WTC11 (cell line): ENCODE data around the gene NCBP2. TPM values are rescaled to one million over a fixed set of nuclear protein-coding genes. Genes with fewer than 3 reads are reported as not detected.

Experiments
- CREM ChIP-seq: sonication (generic); formaldehyde crosslinking; IDR thresholded peaks from 2 replicates; pipeline ENCODE4 v1.8.1; 2022; ENCODE audit warnings: mild to moderate bottlenecking, missing genetic modification reagents, moderate library complexity
- FOXK1 ChIP-seq: sonication (generic); formaldehyde crosslinking; IDR thresholded peaks from 2 replicates; pipeline ENCODE4 v1.8.0; 2022; ENCODE audit warnings: mild to moderate bottlenecking, moderate library complexity, missing genetic modification reagents
- FOXP1 ChIP-seq: sonication (generic); formaldehyde crosslinking; IDR thresholded peaks from 2 replicates; pipeline ENCODE4 v1.8.0; 2022; ENCODE audit warnings: missing genetic modification reagents, mild to moderate bottlenecking, moderate library complexity, borderline replicate concordance
- STAT6 ChIP-seq: sonication (generic); formaldehyde crosslinking; conservative IDR thresholded peaks from 2 replicates; pipeline ENCODE4 v1.8.1; 2023; ENCODE audit warnings: mild to moderate bottlenecking, low read depth, missing genetic modification reagents, moderate library complexity
- TCF7 ChIP-seq: sonication (generic); formaldehyde crosslinking; IDR thresholded peaks from 2 replicates; pipeline ENCODE4 v1.8.0; 2022; ENCODE audit warnings: mild to moderate bottlenecking, low read depth, missing genetic modification reagents, moderate library complexity
- ZBTB43 ChIP-seq: sonication (generic); formaldehyde crosslinking; IDR thresholded peaks from 2 replicates; pipeline ENCODE4 v1.8.1; 2023; ENCODE audit warnings: mild to moderate bottlenecking, missing genetic modification reagents
- ZMAT4 ChIP-seq: fragments of 250-450 bp; sonication (Bioruptor Pico); IDR thresholded peaks from 2 replicates; pipeline ENCODE4 v1.9.0; 2021; ENCODE audit warnings: mild to moderate bottlenecking
- ZNF121 ChIP-seq: sonication (generic); formaldehyde crosslinking; IDR thresholded peaks from 2 replicates; pipeline ENCODE4 v1.8.0; 2023; ENCODE audit warnings: missing genetic modification reagents
- ZNF281 ChIP-seq: sonication (generic); formaldehyde crosslinking; IDR thresholded peaks from 2 replicates; pipeline ENCODE4 v1.8.0; 2023; ENCODE audit warnings: mild to moderate bottlenecking, missing genetic modification reagents
- ZNF317 ChIP-seq: sonication (generic); formaldehyde crosslinking; IDR thresholded peaks from 2 replicates; pipeline ENCODE4 v1.8.1; 2023; ENCODE audit warnings: low read depth, mild to moderate bottlenecking, moderate library complexity, missing genetic modification reagents, borderline replicate concordance
- total RNA-seq: library from RNA; stranded (reverse); gene quantifications from 3 replicates; pipeline ENCODE4 v1.2.3, GENCODE V29; 2021

NCBP2 gene
- total RNA-seq, 1 experiment from 2014 or later: 96.9 TPM

- TF ChIP-seq STAT6 (CRISPR knock-in tag) (no peak), ZMAT4 (no peak), CREM (CRISPR knock-in tag) (no peak), ZBTB43 (CRISPR knock-in tag) (no peak), FOXP1 (CRISPR knock-in tag) (no peak), TCF7 (CRISPR knock-in tag) (no peak), ZNF121 (CRISPR knock-in tag) (no peak), FOXK1 (no peak), ZNF281 (CRISPR knock-in tag) (no peak), ZNF317 (CRISPR knock-in tag) (no peak)
Observed at GRCh38 chr3:196886144-196886543, 56.2 kb downstream of the NCBP2 start (continued).

Other genes with a start within 250 kb of the NCBP2 start
- gene CEP19, start 230.3 kb downstream of the NCBP2 start, total RNA-seq: 1.4 to 1.5 TPM (median 1.4 TPM) in 3 replicates
- 12.8 to 16.6 TPM (median 16.5 TPM) in 3 replicates for gene PIGX, start 230.2 kb downstream of the NCBP2 start, total RNA-seq
- gene PAK2, start 202.7 kb downstream of the NCBP2 start, total RNA-seq: 47.3 to 50.7 TPM (median 50.0 TPM) in 3 replicates
- gene SENP5, start 74.6 kb downstream of the NCBP2 start, total RNA-seq: 25.0 to 30.8 TPM (median 26.2 TPM) in 3 replicates
- 0.21 to 0.55 TPM (median 0.37 TPM) in 3 replicates for gene PIGZ, start 26.3 kb upstream of the NCBP2 start, total RNA-seq
- gene MELTF, start 87.3 kb upstream of the NCBP2 start, total RNA-seq: 7.3 to 9.5 TPM (median 8.7 TPM) in 3 replicates